ENCODE results near the gene PIGU.

DNA sequence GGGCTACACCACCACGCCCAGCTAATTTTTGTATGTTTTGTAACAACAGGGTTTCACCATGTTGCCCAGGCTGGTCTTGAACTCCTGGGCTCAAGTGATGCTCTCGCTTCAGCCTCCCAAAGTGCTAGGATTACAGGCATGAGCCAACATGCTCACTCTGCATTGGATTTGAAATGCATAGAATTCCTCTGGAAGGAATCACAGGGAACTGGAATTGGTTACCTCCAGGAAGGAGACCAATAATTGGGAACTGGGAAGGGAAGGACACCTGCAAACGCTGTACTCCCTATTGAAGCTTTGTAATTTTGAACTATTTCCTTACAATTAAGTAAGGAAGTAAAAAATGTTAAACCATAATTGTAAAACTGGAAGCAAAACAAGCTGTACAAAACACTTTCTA, 14.9 kb upstream of the PIGU start:
- TF ChIP-seq, protein P1, sequence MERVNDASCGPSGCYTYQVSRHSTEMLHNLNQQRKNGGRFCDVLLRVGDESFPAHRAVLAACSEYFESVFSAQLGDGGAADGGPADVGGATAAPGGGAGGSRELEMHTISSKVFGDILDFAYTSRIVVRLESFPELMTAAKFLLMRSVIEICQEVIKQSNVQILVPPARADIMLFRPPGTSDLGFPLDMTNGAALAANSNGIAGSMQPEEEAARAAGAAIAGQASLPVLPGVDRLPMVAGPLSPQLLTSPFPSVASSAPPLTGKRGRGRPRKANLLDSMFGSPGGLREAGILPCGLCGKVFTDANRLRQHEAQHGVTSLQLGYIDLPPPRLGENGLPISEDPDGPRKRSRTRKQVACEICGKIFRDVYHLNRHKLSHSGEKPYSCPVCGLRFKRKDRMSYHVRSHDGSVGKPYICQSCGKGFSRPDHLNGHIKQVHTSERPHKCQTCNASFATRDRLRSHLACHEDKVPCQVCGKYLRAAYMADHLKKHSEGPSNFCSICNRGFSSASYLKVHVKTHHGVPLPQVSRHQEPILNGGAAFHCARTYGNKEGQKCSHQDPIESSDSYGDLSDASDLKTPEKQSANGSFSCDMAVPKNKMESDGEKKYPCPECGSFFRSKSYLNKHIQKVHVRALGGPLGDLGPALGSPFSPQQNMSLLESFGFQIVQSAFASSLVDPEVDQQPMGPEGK (tag by site-specific recombination; IDR thresholded peaks at IDR 0.05), result no peak
- TF ChIP-seq ZNF654 (tag by site-specific recombination; IDR thresholded peaks at IDR 0.05; ENCODE audit: low read depth), result no peak
- TF ChIP-seq, protein P2, sequence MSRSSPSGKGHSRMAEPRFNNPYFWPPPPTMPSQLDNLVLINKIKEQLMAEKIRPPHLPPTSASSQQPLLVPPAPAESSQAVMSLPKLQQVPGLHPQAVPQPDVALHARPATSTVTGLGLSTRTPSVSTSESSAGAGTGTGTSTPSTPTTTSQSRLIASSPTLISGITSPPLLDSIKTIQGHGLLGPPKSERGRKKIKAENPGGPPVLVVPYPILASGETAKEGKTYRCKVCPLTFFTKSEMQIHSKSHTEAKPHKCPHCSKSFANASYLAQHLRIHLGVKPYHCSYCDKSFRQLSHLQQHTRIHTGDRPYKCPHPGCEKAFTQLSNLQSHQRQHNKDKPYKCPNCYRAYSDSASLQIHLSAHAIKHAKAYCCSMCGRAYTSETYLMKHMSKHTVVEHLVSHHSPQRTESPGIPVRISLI (tag by site-specific recombination; IDR thresholded peaks at IDR 0.05), result no peak
- TF ChIP-seq, protein P3, sequence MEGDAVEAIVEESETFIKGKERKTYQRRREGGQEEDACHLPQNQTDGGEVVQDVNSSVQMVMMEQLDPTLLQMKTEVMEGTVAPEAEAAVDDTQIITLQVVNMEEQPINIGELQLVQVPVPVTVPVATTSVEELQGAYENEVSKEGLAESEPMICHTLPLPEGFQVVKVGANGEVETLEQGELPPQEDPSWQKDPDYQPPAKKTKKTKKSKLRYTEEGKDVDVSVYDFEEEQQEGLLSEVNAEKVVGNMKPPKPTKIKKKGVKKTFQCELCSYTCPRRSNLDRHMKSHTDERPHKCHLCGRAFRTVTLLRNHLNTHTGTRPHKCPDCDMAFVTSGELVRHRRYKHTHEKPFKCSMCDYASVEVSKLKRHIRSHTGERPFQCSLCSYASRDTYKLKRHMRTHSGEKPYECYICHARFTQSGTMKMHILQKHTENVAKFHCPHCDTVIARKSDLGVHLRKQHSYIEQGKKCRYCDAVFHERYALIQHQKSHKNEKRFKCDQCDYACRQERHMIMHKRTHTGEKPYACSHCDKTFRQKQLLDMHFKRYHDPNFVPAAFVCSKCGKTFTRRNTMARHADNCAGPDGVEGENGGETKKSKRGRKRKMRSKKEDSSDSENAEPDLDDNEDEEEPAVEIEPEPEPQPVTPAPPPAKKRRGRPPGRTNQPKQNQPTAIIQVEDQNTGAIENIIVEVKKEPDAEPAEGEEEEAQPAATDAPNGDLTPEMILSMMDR (tag by site-specific recombination; IDR thresholded peaks at IDR 0.05), result no peak
- no peak for TF ChIP-seq ZNF626 (tag by site-specific recombination; IDR thresholded peaks at IDR 0.05)
- no peak for TF ChIP-seq ZNF501 (tag by site-specific recombination; IDR thresholded peaks at IDR 0.05)
- TF ChIP-seq ZNF324 (tag by site-specific recombination; IDR thresholded peaks at IDR 0.05), result no peak

All from HEK293 (cell line).